GM12878 (cell line): ENCODE measurements around the gene OR2V1. TPM values are rescaled to one million over a fixed set of nuclear protein-coding genes. Genes with fewer than 3 reads are reported as not detected.

Experiments used
- ATAC-seq: fragments of 200-7000 bp; cut with Tn5 transposase; 3 replicates; pipeline ENCODE4 v1.9.1; 2020; ENCODE audit warnings: mild to moderate bottlenecking, moderate library complexity
- BruUV-seq: library from RNA; stranded (reverse); fragments of 400-500 nt; replicated peaks from 2 replicates; lab custom pipeline; 2021; lab: Mats Ljungman, UMichigan
- CTCF ChIA-PET: fragments of 300-600 bp; sonication (Branson Sonifier 250); formaldehyde crosslinking; extraction: SDS; loops from one replicate; lab custom pipeline; 2021; ENCODE audit warnings: inconsistent platforms; lab: Yijun Ruan, JAX
- POLR2A ChIA-PET: fragments of 350-600 bp; formaldehyde crosslinking; extraction: SDS; loops from one replicate; lab custom pipeline; 2021; ENCODE audit warnings: inconsistent platforms; lab: Charles Lee
- RAD21 ChIA-PET: fragments of 300-600 bp; sonication (Branson Sonifier 250); formaldehyde crosslinking; loops from one replicate; lab custom pipeline; 2023; ENCODE audit warnings: antibody characterized with exemption; ENCODE audit not compliant: unreplicated experiment; lab: Charles Lee
- SMC1A ChIA-PET: fragments of 300-600 bp; sonication (Branson Sonifier 250); formaldehyde crosslinking; loops from one replicate; lab custom pipeline; 2023; ENCODE audit not compliant: unreplicated experiment, uncharacterized antibody; lab: Charles Lee
- DNase-seq: peaks from one replicate; pipeline ENCODE4 v3.0.0-alpha.2; 2011; ENCODE audit warnings: low read depth, low spot score
- FAIRE-seq: peaks from 3 replicates; lab custom pipeline; 2011; peaks lifted over from hg19 to GRCh38; lab: Jason Lieb, UNC
- H2AFZ ChIP-seq: 2 replicates; pipeline ENCODE4 v1.6.0; 2011; ENCODE audit warnings: low read depth, low read length, control low read depth; ENCODE audit not compliant: control insufficient read depth
- H3K27ac ChIP-seq: 2 replicates; pipeline ENCODE4 v1.5.1; 2011; ENCODE audit warnings: control low read depth; ENCODE audit not compliant: control insufficient read depth, insufficient read depth
- H3K27me3 ChIP-seq, 2 experiments: replicated peaks in 1 of 2; 2 replicates each; pipeline versions ENCODE4 v1.6.0 to v1.6.1; 2011; ENCODE audit warnings: low read length in 1 of 2; ENCODE audit not compliant: control insufficient read depth in 2 of 2, insufficient read depth in 2 of 2
- H3K36me3 ChIP-seq, 2 experiments: 2 replicates each; pipeline ENCODE4 v1.5.1; 2011; ENCODE audit warnings: low read length in 1 of 2; ENCODE audit not compliant: control insufficient read depth in 2 of 2, insufficient read depth in 2 of 2
- H3K4me1 ChIP-seq: 2 replicates; pipeline ENCODE4 v1.6.1; 2011; ENCODE audit warnings: mild to moderate bottlenecking, low read length, moderate library complexity, mixed read lengths; ENCODE audit not compliant: control insufficient read depth, insufficient read depth
- H3K4me2 ChIP-seq: 2 replicates; pipeline ENCODE4 v1.6.0; 2011; ENCODE audit warnings: control low read depth; ENCODE audit not compliant: control insufficient read depth, insufficient read depth
- H3K4me3 ChIP-seq: fragments of 200-600 bp; sonication (generic); 2 replicates; pipeline ENCODE4 v1.5.1; 2016
- H3K79me2 ChIP-seq: 2 replicates; pipeline ENCODE4 v1.6.0; 2011; ENCODE audit warnings: low read length; ENCODE audit not compliant: control insufficient read depth, insufficient read depth
- H3K9ac ChIP-seq: 2 replicates; pipeline ENCODE4 v1.8.0; 2011; ENCODE audit warnings: low read length, control low read depth, mixed read lengths; ENCODE audit not compliant: control insufficient read depth, insufficient read depth
- H3K9me3 ChIP-seq: replicated peaks from 3 replicates; pipeline ENCODE4 v1.5.1; 2011; ENCODE audit warnings: mild to moderate bottlenecking, low read length; ENCODE audit not compliant: control insufficient read depth, insufficient read depth
- H4K20me1 ChIP-seq: 2 replicates; pipeline ENCODE4 v1.6.0; 2011; ENCODE audit not compliant: control insufficient read depth, insufficient read depth
- BACH1 ChIP-seq: fragments of 450-650 bp; IDR thresholded peaks from 2 replicates; pipeline ENCODE4 v1.6.1; 2017; ENCODE audit warnings: mild to moderate bottlenecking, borderline replicate concordance
- CBFB ChIP-seq: IDR thresholded peaks from 2 replicates; pipeline ENCODE4 v1.6.1; 2016; ENCODE audit warnings: antibody characterized with exemption, low read depth
- ETV6 ChIP-seq, 2 experiments: fragments of 450-650 bp in 1 of 2; IDR thresholded peaks in 1 of 2; conservative IDR thresholded peaks in 1 of 2; 2 replicates each; pipeline ENCODE4 v1.6.1; 2014; ENCODE audit warnings: antibody characterized with exemption in 1 of 2, borderline replicate concordance in 1 of 2, low read depth in 1 of 2, mild to moderate bottlenecking in 1 of 2, moderate library complexity in 1 of 2
- IRF3 ChIP-seq: fragments of 450-650 bp; IDR thresholded peaks from 2 replicates; pipeline ENCODE4 v1.6.1; 2014; ENCODE audit warnings: mild to moderate bottlenecking
- IRF5 ChIP-seq: fragments of 450-650 bp; IDR thresholded peaks from 2 replicates; pipeline ENCODE4 v1.6.1; 2017; ENCODE audit warnings: borderline replicate concordance
- KAT2A ChIP-seq: conservative IDR thresholded peaks from 2 replicates; pipeline ENCODE4 v1.6.1; 2011; ENCODE audit warnings: low read depth, low read length; ENCODE audit not compliant: control insufficient read depth
- LARP7 ChIP-seq: fragments of 450-650 bp; IDR thresholded peaks from 2 replicates; pipeline ENCODE4 v1.6.1; 2017; ENCODE audit warnings: mild to moderate bottlenecking
- MXI1 ChIP-seq: fragments of 150-350 bp; IDR thresholded peaks from 2 replicates; pipeline ENCODE4 v1.6.1; 2011; ENCODE audit warnings: low read depth, mild to moderate bottlenecking, inconsistent platforms, low read length, improper control_type of control experiment
- SMAD1 ChIP-seq: fragments of 450-650 bp; IDR thresholded peaks from 2 replicates; pipeline ENCODE4 v1.6.1; 2018; ENCODE audit warnings: mild to moderate bottlenecking, low read depth; ENCODE audit not compliant: partially characterized antibody
- SUPT20H ChIP-seq: IDR thresholded peaks from 2 replicates; pipeline ENCODE4 v1.6.1; 2011; ENCODE audit warnings: low read depth, mild to moderate bottlenecking, low read length, moderate library complexity, borderline replicate concordance; ENCODE audit not compliant: control insufficient read depth
- TCF3 ChIP-seq: IDR thresholded peaks from 2 replicates; pipeline ENCODE4 v1.6.1; 2012; ENCODE audit warnings: low read depth, mild to moderate bottlenecking, low read length, borderline replicate concordance; ENCODE audit not compliant: insufficient read depth
- ZZZ3 ChIP-seq: IDR thresholded peaks from 2 replicates; pipeline ENCODE4 v1.6.1; 2011; ENCODE audit warnings: low read depth; ENCODE audit not compliant: control insufficient read depth, insufficient read length
- WGBS: methylation state at CpG from one replicate; pipeline ENCODE4 v1.1.6; 2016; ENCODE audit warnings: low lambda C conversion rate; ENCODE audit not compliant: insufficient replicate concordance, insufficient coverage; ENCODE audit errors: missing lambda C conversion rate; 5-methylcytosine and 5-hydroxymethylcytosine counted together
- in situ Hi-C: fragments of 300-500 bp; cut with MboI; formaldehyde crosslinking; loops from 9 replicates; pipeline ENCODE4 v1.14.3; 2018; ENCODE audit warnings: mixed read lengths
- intact Hi-C: fragments of 100-400 bp; cut with micrococcal nuclease; formaldehyde crosslinking; loops from one replicate; pipeline ENCODE4 v1.14.2; 2022; ENCODE audit not compliant: unreplicated experiment
- polyA plus RNA-seq, 11 experiments: library from polyadenylated mRNA; depleted of rRNA in 4 of 11; unstranded in 6 of 11; stranded (reverse) in 5 of 11; fragments of >200 nt; fragmentation: Nextera tagmentation in 4 of 11; fragmentation: Illumina TruSeq in 1 of 11; extraction: Ambion mirVana in 4 of 11; extraction: Trizol in 1 of 11; gene quantifications; 1 replicate in 1 of 11; 2 replicates in 10 of 11; pipeline versions ENCODE4 v1.2.1 to v1.2.3, GENCODE V29; 2011 to 2016; ENCODE audit warnings: inconsistent platforms in 2 of 11, missing spikeins in 2 of 11, low read depth in 1 of 11
- total RNA-seq, 4 experiments: library from RNA; depleted of rRNA in 3 of 4; stranded (reverse); fragments of >200 nt in 3 of 4; fragmentation: Illumina TruSeq in 1 of 4; extraction: Trizol in 1 of 4; gene quantifications; 2 replicates each; pipeline versions ENCODE4 v1.2.1 to v1.2.3, GENCODE V29; 2013 to 2021

OR2V1 gene
- total and polyA plus RNA-seq, 10 of the 15 experiments (the other 5 are each of a cell fraction or from before 2014, with no cell fraction given): 0.20 to 4.4 TPM; not detected in 8

DNA sequence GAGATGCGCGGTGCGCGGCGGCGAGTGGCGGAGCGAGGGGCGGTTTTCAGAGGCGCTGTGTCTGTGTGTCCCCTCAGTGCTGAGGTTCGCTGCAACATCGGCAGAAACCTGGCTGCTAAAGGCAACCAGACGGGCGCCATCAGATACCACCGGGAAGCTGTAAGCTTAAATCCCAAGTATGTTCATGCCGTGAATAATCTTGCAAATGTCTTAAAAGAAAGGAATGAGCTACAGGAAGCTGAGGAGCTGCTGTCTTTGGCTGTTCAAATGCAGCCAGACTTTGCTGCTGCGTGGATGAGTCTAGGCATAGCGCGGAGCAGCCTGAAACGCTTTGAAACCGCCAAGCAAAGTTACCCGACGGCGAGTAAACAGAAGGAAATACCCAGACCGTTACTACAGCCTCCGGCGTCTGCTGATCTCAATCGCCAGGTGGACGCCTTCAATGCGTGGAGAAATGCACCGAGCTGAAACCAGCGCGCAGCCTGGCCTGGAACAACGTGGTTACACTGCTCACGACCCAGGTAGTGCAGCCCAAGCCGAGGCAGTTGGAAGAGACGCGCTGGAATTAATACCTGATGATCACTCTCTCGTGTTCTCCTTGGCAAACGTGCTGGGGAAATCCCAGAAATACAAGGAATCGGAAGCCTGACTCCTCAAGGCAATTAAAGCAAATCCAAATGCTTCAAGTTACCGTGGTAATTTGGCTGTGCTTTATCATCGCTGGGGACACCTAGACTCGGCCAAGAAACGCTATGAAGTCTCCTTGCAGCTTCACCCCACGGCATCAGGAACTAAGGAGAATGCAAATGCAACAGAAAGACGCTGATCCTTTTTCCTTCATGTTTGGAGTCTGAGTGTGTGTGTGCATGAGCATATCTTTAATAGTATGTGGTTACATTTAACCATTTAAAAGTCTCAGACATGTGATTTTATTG is 15.9 kb downstream of the OR2V1 start:
- no peak overlapping the region for H3K27ac ChIP-seq
- FAIRE-seq (no peak), ATAC-seq (no peak), DNase-seq (no peak)
- RAD21 ChIA-PET: no interaction called here
- CTCF ChIA-PET: interaction anchor here (0.6 kb wide), 1 partner anchor 34 kb away, joined by 5 read pairs; no protein-coding TSS in a partner anchor
- H3K4me2 ChIP-seq: no peak overlapping the region
- no peak overlapping the region for H2AFZ ChIP-seq
- POLR2A ChIA-PET: no interaction called here
- peaks cover 0 to 3% of the 10 kb centered on the region in 2 experiments; a peak in 2 of 4 replicates for H3K27me3 ChIP-seq
- TF ChIP-seq LARP7 (no peak), BACH1 (no peak), ZZZ3 (no peak)
- BruUV-seq: no TSS peak
- intact Hi-C loops: no loop called here
- WGBS: 28% methylated on average over 47 of the region's 47 CpGs
- H3K79me2 ChIP-seq: no peaks in the 10 kb centered on the region
- no peaks in the 10 kb centered on the region for H3K4me1 ChIP-seq
- H3K36me3 ChIP-seq: no peaks in the 10 kb centered on the region
- SMC1A ChIA-PET: no interaction called here
- no peak overlapping the region for H3K4me3 ChIP-seq
- H3K9ac ChIP-seq: no peak overlapping the region
- in situ Hi-C loops: no loop called here
- H3K9me3 ChIP-seq: peaks cover 3% of the 10 kb centered on the region; the same call in 1 of the 3 replicates
- H4K20me1 ChIP-seq: no peaks in the 10 kb centered on the region

DNA sequence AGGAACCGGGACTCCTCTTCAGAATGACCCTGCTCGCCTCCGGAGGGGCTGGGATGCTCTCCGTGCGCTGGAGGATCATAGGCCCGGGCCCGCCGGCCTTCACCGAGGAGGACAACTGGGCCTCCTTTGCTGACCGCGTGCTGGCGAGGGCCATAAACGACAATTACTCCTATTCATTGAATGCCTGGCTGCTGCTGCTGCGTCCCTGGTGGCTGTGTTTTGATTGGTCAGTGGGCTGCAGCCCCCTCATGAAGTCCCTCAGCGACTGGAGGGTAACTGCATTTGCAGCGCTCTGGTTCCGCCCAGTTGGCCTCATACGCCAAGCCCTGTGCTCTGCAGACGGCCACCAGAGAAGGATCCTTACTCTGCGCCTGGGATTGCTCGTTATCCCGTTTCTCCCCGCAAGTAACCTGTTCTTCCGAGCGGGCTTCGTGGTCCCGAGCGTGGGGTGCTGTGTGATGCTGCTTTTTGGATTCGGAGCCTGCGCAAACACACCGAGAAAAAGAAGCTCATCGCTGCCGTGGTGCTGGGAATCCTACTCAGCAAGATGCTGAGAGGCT is 16.6 kb downstream of the OR2V1 start:
- Histone ChIP-seq H3K36me3 (no peaks in the 10 kb centered on the region), H3K27me3 (peaks cover 0 to 3% of the 10 kb centered on the region in 2 experiments; a peak in 2 of 4 replicates), H3K27ac (no peak overlapping the region), H3K9me3 (peaks cover 3% of the 10 kb centered on the region; the same call in 1 of the 3 replicates), H3K9ac (no peak overlapping the region), H3K4me1 (no peaks in the 10 kb centered on the region), H4K20me1 (no peaks in the 10 kb centered on the region), H2AFZ (no peak overlapping the region), H3K4me2 (no peak overlapping the region), H3K4me3 (no peak overlapping the region), H3K79me2 (no peaks in the 10 kb centered on the region)
- CTCF ChIA-PET: interaction anchor here (0.6 kb wide), 1 partner anchor 35 kb away, joined by 5 read pairs; no protein-coding TSS in a partner anchor
- no peak for ATAC-seq
- SMC1A ChIA-PET: no interaction called here
- TF ChIP-seq SMAD1 (no peak), KAT2A (no peak), ZZZ3 (no peak), ETV6 (conservative IDR thresholded peaks at IDR 0.05 in 1 of 2, IDR thresholded peaks at IDR 0.05 in 1 of 2; ENCODE audit: borderline replicate concordance in 1 of 2, low read depth in 1 of 2) (no peak), SUPT20H (no peak), IRF3 (no peak), TCF3 (no peak), IRF5 (no peak), CBFB (no peak), MXI1 (no peak)
- intact Hi-C loops (no loop called here), in situ Hi-C loops (no loop called here)
- POLR2A ChIA-PET: no interaction called here
- 61% methylated on average over 33 of the region's 33 CpGs for WGBS
- BruUV-seq: no TSS peak
- no peak for DNase-seq
- RAD21 ChIA-PET: no interaction called here
- no peak for FAIRE-seq
